K562 (cell line): ENCODE data around the gene SIT1. TPM values are rescaled to one million over a fixed set of nuclear protein-coding genes. Genes with fewer than 3 reads are reported as not detected.
A peak's percentile ranks its signal among the peaks of the same experiment; 100 is the strongest.

Experiments used
- CREB1 ChIP-seq, 2 experiments: sonication (generic) in 1 of 2; formaldehyde crosslinking in 1 of 2; IDR thresholded peaks; 2 replicates each; pipeline versions ENCODE4 v1.6.1 to v1.8.0; 2012 to 2022; ENCODE audit warnings: inconsistent platforms in 1 of 2, mild to moderate bottlenecking in 1 of 2, missing genetic modification reagents in 1 of 2, moderate library complexity in 1 of 2
- CREM ChIP-seq: IDR thresholded peaks from 2 replicates; pipeline ENCODE4 v1.6.1; 2014; ENCODE audit warnings: antibody characterized with exemption, low read depth
- CTBP1 ChIP-seq: fragments of 450-650 bp; IDR thresholded peaks from 2 replicates; pipeline ENCODE4 v1.6.1; 2016; ENCODE audit warnings: borderline replicate concordance
- DLX4 ChIP-seq: fragments of 250-450 bp; sonication (Bioruptor Pico); IDR thresholded peaks from 2 replicates; pipeline ENCODE4 v1.6.1; 2021; ENCODE audit warnings: mild to moderate bottlenecking
- E2F3 ChIP-seq: fragments of 250-450 bp; sonication (Bioruptor Pico); IDR thresholded peaks from 2 replicates; pipeline ENCODE4 v1.4.0; 2020; ENCODE audit warnings: mild to moderate bottlenecking
- ETV1 ChIP-seq: fragments of 450-650 bp; conservative IDR thresholded peaks from 2 replicates; pipeline ENCODE4 v1.6.1; 2016; ENCODE audit warnings: missing genetic modification characterization, control low read depth, low read depth, missing compliant biosample characterization
- FOXM1 ChIP-seq, 2 experiments: fragments of 450-650 bp in 1 of 2; sonication (generic) in 1 of 2; formaldehyde crosslinking in 1 of 2; IDR thresholded peaks; 2 replicates each; pipeline versions ENCODE4 v1.6.1 to v1.9.0; 2017 to 2022; ENCODE audit warnings: low read depth in 2 of 2, mild to moderate bottlenecking in 2 of 2, missing genetic modification reagents in 1 of 2, moderate library complexity in 1 of 2
- HNRNPK ChIP-seq: fragments of 200-400 bp; formaldehyde crosslinking; IDR thresholded peaks from one replicate; pipeline ENCODE4 v1.6.1; 2018; ENCODE audit warnings: mild to moderate bottlenecking, low read depth, low read length; ENCODE audit not compliant: poor library complexity, severe bottlenecking
- MYC ChIP-seq, 2 experiments: fragments of 250-450 bp in 1 of 2; sonication (Bioruptor Pico) in 1 of 2; IDR thresholded peaks; 2 replicates each; pipeline versions ENCODE4 v1.5.1 to v1.6.1; 2012 to 2021; ENCODE audit warnings: low read depth in 2 of 2, borderline replicate concordance in 1 of 2, improper control_type of control experiment in 1 of 2, low read length in 1 of 2, mild to moderate bottlenecking in 1 of 2, moderate library complexity in 1 of 2
- OTX1 ChIP-seq: fragments of 450-650 bp; formaldehyde crosslinking; IDR thresholded peaks from 2 replicates; pipeline ENCODE4 v1.4.0; 2022; ENCODE audit warnings: mild to moderate bottlenecking
- POLR2G ChIP-seq: fragments of 200-400 bp; formaldehyde crosslinking; IDR thresholded peaks from 2 replicates; pipeline ENCODE4 v1.6.1; 2017; ENCODE audit warnings: low read depth, mild to moderate bottlenecking, antibody characterized with exemption, low read length, moderate library complexity
- SIN3B ChIP-seq: fragments of 450-650 bp; IDR thresholded peaks from 2 replicates; pipeline ENCODE4 v1.6.1; 2017; ENCODE audit warnings: low read depth, mild to moderate bottlenecking, moderate library complexity
- STAT5A ChIP-seq: IDR thresholded peaks from 2 replicates; pipeline ENCODE4 v1.6.1; 2012; ENCODE audit warnings: low read length, inconsistent platforms, borderline replicate concordance
- U2AF2 ChIP-seq: fragments of 200-400 bp; formaldehyde crosslinking; optimal IDR thresholded peaks from 2 replicates; pipeline ENCODE3; 2017; ENCODE audit warnings: low read depth, mild to moderate bottlenecking, low read length
- ZNF253 ChIP-seq: fragments of 250-450 bp; sonication (Bioruptor Pico); conservative IDR thresholded peaks from 2 replicates; pipeline ENCODE4 v1.6.1; 2021; ENCODE audit warnings: mild to moderate bottlenecking
- ZNF512 ChIP-seq: IDR thresholded peaks from 2 replicates; pipeline ENCODE4 v1.6.1; 2016; ENCODE audit warnings: missing genetic modification characterization, missing compliant biosample characterization
- ZNF583 ChIP-seq: fragments of 250-450 bp; sonication (Bioruptor Pico); IDR thresholded peaks from 2 replicates; pipeline ENCODE4 v1.4.0; 2020
- ZNF717 ChIP-seq: fragments of 250-450 bp; sonication (Bioruptor Pico); IDR thresholded peaks from 2 replicates; pipeline ENCODE4 v1.5.0; 2021
- polyA plus RNA-seq, 8 experiments: library from polyadenylated mRNA; depleted of rRNA in 4 of 8; stranded (reverse) in 5 of 8; unstranded in 3 of 8; fragments of >200 nt; fragmentation: Nextera tagmentation in 2 of 8; fragmentation: Illumina TruSeq in 1 of 8; extraction: Ambion mirVana in 2 of 8; extraction: Trizol in 1 of 8; gene quantifications; 2 replicates each; pipeline versions ENCODE4 v1.2.1 to v1.2.3, GENCODE V29; 2011 to 2014; ENCODE audit warnings: inconsistent platforms in 1 of 8, missing spikeins in 1 of 8
- total RNA-seq, 7 experiments: library from RNA; depleted of rRNA in 6 of 7; stranded (reverse); fragments of >200 nt in 6 of 7; fragmentation: Illumina TruSeq in 2 of 7; extraction: Trizol in 2 of 7; gene quantifications; 2 replicates each; pipeline versions ENCODE4 v1.2.1 to v1.2.3, GENCODE V29; 2011 to 2021; ENCODE audit warnings: low replicate concordance in 1 of 7
- TF ChIP-seq, protein P1 (sequence below): fragments of 150-350 bp; IDR thresholded peaks from 2 replicates; pipeline ENCODE4 v1.6.1; 2014; ENCODE audit warnings: low read depth, mild to moderate bottlenecking, low read length, borderline replicate concordance
- TF ChIP-seq, protein P2 (sequence below): fragments of 250-450 bp; sonication (Bioruptor Pico); IDR thresholded peaks from 2 replicates; pipeline ENCODE4 v1.8.0; 2021; ENCODE audit warnings: mild to moderate bottlenecking, moderate library complexity

The SIT1 gene
- total and polyA plus RNA-seq, 9 of the 15 experiments (the other 6 are each of a cell fraction or from before 2014, with no cell fraction given) = not detected

- TF ChIP-seq, protein P1, sequence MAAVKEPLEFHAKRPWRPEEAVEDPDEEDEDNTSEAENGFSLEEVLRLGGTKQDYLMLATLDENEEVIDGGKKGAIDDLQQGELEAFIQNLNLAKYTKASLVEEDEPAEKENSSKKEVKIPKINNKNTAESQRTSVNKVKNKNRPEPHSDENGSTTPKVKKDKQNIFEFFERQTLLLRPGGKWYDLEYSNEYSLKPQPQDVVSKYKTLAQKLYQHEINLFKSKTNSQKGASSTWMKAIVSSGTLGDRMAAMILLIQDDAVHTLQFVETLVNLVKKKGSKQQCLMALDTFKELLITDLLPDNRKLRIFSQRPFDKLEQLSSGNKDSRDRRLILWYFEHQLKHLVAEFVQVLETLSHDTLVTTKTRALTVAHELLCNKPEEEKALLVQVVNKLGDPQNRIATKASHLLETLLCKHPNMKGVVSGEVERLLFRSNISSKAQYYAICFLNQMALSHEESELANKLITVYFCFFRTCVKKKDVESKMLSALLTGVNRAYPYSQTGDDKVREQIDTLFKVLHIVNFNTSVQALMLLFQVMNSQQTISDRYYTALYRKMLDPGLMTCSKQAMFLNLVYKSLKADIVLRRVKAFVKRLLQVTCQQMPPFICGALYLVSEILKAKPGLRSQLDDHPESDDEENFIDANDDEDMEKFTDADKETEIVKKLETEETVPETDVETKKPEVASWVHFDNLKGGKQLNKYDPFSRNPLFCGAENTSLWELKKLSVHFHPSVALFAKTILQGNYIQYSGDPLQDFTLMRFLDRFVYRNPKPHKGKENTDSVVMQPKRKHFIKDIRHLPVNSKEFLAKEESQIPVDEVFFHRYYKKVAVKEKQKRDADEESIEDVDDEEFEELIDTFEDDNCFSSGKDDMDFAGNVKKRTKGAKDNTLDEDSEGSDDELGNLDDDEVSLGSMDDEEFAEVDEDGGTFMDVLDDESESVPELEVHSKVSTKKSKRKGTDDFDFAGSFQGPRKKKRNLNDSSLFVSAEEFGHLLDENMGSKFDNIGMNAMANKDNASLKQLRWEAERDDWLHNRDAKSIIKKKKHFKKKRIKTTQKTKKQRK = no peak
- TF ChIP-seq SIN3B = no peak
- 0 out of 2 replicates have a peak, but pooled peaks have one; percentile 11 for TF ChIP-seq ETV1 (tag)
- TF ChIP-seq, protein P2, sequence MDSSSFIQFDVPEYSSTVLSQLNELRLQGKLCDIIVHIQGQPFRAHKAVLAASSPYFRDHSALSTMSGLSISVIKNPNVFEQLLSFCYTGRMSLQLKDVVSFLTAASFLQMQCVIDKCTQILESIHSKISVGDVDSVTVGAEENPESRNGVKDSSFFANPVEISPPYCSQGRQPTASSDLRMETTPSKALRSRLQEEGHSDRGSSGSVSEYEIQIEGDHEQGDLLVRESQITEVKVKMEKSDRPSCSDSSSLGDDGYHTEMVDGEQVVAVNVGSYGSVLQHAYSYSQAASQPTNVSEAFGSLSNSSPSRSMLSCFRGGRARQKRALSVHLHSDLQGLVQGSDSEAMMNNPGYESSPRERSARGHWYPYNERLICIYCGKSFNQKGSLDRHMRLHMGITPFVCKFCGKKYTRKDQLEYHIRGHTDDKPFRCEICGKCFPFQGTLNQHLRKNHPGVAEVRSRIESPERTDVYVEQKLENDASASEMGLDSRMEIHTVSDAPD = no peak
- TF ChIP-seq OTX1 (CRISPR knock-in tag) = no peak
- no peak for TF ChIP-seq ZNF717 (CRISPR knock-in tag)
- 0 out of 2 replicates have a peak, but pooled peaks have one; percentile 31 for TF ChIP-seq POLR2G
- no peak for TF ChIP-seq U2AF2
- TF ChIP-seq CTBP1 = no peak
- TF ChIP-seq STAT5A = no peak
- TF ChIP-seq ZNF583 (CRISPR knock-in tag) = no peak
- no peak for TF ChIP-seq E2F3 (CRISPR knock-in tag)
- no peak for TF ChIP-seq MYC (IDR thresholded peaks at IDR 0.05; ENCODE audit: low read depth, low read length)
- TF ChIP-seq MYC (CRISPR knock-in tag; IDR thresholded peaks at IDR 0.05; ENCODE audit: borderline replicate concordance, low read depth) = no peak
- no peak for TF ChIP-seq DLX4
- no peak for TF ChIP-seq ZNF512
- TF ChIP-seq FOXM1 (IDR thresholded peaks at IDR 0.05; ENCODE audit: low read depth) = no peak
- TF ChIP-seq FOXM1 (CRISPR knock-in tag; IDR thresholded peaks at IDR 0.05; ENCODE audit: low read depth) = no peak
- TF ChIP-seq CREB1 (IDR thresholded peaks at IDR 0.05) = no peak
- peak; percentile 75 for TF ChIP-seq CREB1 (CRISPR knock-in tag; IDR thresholded peaks at IDR 0.05)
- no peak for TF ChIP-seq ZNF253 (CRISPR knock-in tag)
- TF ChIP-seq CREM = peak; percentile 68
- no peak for TF ChIP-seq HNRNPK
Measured at GRCh38 chr9:35616681-35617459, 33.9 kb downstream of the SIT1 start (continued).
